Anterior cingulate cortex (tissue), 58 donors: ENCODE measurements around the gene LBHD1.
A peak's percentile ranks its signal among the peaks of the same experiment; 100 is the strongest.
"Not testable (repeated sequence)": the region's sequence is repeated elsewhere in the genome, so short reads cannot be mapped to it uniquely, and the experiment has no call there.

Experiments
- DNase-seq, 58 donors: peaks; one replicate each; lab custom pipeline; 2025; lab: John Stamatoyannopoulos, UW

The LBHD1 gene

DNA sequence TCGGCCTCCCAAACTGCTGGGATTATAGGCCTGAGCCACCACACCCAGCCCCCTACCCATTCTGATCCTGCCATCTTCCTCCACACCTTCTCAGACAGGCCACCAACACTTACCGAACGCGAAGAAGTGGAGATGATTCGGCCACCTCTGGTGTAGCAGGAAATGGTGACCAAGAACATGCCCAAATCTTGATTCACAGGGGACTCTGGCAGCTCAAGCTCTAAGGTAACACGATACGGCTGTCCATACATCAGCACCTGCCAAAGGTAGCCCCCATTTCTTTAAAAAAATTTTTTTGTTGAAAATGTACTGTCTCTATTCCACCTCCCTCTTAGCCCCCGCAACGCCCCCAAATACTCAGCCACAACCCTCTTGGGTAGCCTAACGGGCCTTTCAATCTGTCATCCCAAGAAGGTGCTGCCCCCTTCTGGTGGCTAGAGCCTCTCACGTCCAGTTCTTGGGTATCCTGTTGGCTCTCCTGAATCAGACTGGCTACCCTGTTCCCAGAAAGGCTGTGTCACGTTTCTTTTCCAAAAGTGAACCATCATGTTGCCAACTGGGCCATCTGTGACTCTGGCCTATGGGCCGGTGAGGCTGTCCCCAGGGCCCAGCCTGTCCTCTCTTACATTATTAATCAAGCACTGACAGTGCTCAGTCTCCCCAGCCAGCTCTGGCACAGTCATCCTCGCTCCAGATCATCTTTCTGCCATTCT is 22.5 kb upstream of the LBHD1 start:
- peak in 45 of 58 donors; percentile 11 to 71 (median 40) for DNase-seq

DNA sequence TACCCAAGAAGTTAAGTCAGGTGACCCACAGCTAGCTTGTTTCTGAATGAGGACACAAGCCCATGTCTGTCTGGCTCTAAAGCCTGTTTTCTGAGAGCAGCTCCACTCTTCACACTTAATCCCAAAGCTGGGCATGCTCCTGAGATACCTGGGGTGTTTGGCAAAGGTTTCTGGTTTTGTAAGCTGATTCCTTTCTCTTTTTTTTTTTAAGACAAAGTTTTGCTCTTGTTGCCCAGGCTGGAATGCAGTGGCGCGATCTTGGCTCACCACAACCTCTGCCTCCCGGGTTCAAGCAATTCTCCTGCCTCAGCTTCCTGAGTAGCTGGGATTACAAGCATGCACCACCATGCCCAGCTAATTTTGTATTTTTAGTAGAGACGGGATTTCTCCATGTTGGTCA is 21.6 kb upstream of the LBHD1 start:
- not testable (repeated sequence) for DNase-seq

DNA sequence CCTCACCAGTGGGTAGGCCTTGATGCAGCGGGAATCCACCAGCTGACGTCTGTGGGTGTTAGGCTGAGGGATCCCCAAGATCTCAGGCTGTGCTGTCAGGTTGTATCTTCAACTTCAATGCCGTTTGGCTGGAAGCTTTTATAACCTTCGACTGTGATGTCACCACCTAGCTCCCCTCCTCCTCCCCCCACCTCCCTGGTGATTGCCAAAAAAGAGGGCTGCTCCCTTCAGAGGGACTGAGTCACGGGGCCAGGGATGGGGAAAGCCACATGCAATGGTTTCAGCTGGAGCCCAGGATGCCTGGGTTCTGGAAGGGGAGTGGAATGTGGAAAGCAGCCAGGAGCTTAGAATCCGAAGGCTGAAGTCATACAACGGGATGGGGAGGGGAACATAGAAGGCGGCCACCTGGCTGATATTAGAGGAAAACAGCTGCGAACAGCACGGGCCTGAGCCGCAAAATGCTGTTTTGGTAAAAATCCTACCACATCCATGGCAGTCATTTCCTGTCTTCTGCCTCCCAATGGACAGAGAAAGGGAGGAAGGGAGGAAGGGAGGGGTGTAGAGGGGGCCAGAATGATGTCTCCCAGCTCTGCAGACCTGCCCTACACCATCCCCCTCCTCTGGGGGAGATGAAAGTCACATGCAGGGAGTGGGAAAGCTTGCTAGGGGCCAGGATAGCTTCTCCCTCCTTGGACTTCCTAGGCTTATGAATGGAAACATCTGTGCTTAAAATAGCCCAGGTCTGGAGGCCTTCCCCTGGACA is 17.5 kb upstream of the LBHD1 start, which contains the start of gene LRRN4CL:
LRRN4CL (minus strand) TSS at position 110 of the 763 bp plus-strand sequence. CDS start 1,022 bp downstream, outside the sequence.
- DNase-seq, result peak in 23 of 58 donors; percentile 11 to 79 (median 29)

DNA sequence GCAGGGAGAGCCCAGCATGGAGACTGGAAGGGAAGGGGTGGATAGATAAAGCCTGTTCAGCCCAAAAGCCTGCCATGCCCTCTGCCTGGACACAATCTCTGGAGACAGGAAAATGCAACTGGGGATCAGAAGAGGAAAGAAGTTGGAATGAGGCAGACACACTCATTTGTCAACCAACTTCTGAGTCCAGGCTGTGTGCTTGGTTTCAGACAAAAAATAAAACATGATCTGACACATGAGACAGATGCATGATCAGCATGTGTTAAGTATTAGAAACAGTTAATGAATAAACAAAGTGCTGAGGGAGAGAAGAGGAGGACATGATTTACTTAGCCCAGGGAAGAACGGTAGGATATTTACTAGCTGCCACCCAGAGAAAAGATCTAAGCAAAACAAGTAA is 16.4 kb upstream of the LBHD1 start:
- no peak for DNase-seq

DNA sequence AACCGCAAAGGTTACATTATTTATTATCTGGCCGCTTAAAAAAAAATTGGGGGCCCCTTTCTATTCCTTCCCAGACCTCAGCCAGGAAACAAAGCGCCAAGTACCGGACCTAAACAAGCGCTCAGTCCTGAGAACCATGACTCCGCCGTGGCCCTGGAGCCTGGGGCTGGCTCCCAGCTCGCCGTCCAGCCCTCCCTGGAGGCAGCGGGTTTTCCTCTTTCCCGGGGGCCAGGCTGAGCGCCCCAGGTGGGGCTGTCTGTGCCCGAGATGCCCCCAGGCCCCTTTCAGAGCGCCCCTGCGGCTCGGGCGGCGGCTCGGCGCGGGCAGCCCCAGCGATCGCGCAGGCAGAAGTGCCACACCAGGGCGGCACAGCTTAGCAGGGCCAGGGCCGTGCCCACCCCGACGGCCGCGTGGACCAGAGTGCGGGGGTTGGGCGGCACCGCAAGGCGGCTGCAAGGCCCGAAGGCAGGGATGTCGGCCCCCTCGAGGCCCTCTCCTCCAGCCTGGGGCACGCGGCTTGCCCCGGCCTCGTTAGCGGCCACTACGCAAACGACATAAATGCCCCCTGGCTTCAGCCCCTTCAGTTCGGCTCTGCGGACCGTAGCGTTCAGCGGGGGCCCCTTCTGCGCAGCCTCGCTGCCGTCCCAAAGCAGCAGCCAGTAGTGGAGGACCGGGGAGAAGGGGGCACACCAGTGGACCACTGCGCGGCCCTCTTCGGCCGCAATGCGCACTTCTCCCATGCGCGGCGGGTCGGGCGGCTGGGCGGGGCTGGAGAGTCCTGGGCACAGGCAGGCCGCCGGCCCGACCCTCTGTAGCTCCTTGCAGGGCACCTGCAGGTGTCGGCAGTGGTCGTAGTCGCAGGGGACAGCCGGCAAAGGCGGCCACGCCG is 15.7 kb upstream of the LBHD1 start:
- no peak for DNase-seq

DNA sequence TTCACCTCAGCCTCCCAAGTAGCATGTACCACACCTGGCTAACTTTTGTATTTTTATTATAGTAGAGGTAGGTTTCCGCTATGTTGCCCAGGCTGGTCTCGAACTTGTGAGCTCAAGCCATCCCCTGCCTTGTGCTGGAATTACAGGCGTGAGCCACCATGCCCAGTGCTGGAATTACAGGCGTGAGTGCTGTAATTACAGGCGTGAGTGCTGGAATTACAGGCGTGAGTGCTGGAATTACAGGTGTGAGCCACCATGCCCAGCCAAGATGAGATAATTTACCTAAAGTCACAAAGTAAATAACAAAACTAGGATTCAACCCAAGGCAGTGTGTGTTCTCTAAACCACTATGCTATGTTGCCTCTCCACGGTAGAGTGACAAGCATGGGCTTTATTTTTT is 10.5 kb upstream of the LBHD1 start:
- no peak for DNase-seq

DNA sequence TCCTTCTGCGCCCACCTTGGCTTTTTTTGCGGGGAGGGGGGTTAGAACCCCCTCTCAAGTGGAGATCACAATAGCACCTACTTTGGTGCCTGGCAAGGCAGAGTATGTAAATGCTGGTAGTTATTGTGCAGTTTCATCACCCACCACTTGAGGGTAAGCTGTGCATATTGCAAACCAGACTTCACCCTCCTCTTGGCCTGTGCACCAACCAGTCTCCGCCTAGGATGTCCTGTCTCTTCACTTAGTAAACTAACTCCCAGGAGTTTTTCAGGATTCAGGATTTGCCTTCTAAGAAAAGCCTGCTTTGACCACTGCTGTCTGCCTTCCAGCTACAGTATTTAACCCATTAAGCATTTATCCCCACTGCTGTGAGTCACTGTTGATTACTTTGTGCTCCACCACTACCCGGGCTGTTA is 8.8 kb upstream of the LBHD1 start:
- peak in 3 of 58 donors; percentile 16 to 25 (median 16) for DNase-seq

DNA sequence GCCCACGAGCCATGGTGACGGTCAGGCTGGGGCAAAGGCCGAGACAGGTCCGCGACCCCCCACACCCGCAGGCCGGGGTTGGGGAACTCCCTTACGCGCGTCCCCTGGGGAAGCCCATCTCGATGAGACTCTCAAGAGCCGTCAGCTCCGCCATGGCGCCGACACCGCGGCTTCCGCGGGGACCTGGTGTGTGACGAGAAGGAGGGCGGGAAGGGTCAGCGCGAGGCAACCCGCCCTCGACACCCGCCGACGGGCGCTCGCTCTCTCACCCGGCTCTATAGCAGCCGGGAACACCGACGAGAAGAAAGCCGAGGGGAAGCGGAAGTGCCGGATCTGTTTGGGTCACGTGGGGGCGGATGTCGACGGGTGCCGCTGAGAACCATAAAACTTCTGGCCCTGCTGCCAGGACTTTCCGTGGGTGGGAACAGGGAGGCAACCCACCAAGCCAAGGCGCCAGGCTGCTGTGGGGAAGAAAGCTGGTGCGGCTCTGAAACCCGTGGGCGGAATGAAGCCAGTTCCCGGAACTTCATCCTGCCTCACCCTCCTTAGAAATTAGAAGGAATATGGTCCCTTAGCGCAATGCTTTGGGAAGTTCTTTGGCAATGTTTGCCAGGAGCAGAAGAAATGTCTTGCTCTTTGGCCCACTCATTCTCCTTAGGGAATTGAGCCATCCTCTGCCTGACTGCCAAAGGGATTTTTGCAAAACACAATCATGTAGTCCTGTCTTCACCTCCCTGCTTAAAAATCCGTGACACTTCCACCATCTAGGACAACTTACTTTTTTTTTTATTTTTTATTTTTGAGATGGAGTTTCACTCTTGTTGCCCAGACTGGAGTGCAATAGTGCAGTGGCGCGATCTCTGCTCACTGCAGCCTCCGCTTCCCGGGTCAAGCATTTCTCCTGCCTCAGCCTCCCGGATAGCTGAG is 7.0 kb upstream of the LBHD1 start, which contains the start of gene UBXN1:
UBXN1 (minus strand) TSS at position 304 of the 927 bp plus-strand sequence; CDS start at position 154, 150 bp downstream.
- peak; percentile 28 to 92 (median 83) for DNase-seq

DNA sequence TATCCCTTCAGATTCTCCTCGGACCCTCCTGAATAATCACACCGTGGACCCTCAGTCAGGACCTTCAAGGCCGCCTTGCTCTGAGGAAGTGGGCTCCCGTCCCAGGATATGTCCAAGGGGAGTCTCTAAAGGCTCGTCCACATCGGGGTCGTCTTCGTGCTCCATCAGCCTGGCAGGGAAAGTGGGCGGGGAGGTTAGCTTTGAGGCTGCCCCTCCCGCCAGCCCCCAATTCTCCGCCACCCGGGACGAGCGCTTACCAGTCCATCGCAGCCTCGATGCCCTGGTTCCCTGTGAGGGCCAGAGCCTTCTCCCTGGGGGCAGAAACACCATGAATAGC is 6.3 kb upstream of the LBHD1 start:
- no peak for DNase-seq

DNA sequence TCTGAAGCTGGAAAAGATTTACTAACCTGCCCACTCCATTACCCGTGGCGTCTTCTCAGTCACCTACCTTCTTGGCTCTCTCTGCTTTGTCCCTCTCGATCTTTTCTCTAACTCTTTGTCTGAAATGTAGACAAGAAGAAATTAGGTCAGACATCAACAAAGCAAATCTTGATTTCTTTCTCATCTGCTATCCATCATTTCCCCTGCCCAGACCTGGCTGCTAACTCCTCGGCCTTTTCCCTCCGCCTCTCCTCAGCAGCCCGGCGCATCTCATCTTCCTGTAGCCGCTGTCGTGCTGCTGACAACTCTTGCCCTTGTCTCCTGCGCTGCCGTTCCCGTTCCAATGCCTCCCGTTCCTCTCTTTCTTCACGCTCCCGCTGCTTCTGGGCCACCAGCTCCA is 5.6 kb upstream of the LBHD1 start:
- DNase-seq, result no peak

DNA sequence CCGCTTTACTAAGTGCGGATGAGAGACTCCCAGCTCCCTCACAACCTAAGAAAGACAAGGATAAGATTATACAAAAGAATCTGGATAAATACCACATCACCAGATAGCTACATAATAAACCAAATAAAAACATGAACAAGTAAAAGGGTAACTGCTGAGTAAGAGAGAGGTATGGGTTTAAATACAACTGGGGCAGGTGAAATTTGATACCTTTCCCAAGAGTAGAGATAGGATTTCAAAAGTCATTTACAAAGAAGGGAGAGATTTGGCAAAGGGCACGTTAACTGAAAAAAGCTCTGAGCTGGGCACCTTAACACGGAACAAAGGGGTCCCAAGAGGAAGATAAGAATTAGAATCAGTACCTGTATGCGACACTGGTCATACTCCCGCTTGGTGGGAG is 5.1 kb upstream of the LBHD1 start:
- DNase-seq, result no peak

DNA sequence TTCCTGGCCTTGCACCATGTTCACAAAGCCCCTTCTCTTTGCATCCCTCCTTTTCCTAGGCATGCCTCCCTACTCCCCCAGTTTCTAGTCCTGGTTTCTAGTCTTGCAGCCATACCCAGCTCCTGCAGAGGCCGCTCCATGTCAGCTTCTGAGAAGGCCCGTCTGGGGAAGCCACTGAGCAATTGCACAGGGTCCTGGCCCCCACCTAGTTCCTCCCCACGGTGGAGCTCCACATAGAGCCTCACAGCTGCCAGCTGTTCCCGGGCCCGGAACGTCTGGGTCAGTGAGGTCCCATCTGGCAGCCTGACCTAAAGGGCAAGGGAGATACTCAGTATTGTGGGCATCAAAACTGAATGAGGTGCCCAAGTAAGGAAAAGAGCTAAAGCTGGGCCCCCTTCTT is 4.6 kb upstream of the LBHD1 start:
- no peak for DNase-seq

DNA sequence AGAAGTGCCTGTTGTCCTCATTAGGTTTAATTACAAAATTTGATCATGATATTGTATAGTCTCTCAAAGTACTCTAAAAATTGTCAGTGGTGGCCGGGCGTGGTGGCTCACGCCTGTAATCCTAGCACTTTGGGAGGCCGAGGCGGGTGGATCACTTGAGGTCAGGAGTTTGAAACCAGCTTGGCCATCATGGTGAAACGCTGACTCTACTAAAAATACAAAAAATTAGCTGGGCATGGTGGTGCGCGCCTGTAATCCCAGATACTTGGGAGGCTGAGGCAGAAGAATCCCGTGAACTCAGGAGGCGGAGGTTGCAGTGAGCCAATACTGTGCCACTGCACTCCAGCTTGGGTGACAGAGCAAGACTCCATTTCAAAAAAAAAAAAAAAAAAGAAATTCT is 3.3 kb upstream of the LBHD1 start:
- not testable (repeated sequence) for DNase-seq

DNA sequence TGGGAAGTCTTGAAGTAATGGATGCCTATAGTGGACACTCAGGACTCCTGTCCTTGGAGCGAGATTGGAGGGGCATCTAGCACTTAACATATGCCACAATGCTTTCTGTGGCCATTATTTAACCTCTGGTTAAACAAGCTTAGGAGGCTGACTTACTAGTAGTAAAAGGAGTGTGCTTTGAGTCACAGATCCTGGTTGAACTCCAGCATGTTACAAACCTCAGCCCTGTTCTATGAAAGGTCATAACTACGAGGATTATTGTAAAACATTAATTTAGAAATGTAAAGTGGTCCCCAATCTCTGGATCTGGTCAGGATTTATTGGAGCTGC is 1.1 kb upstream of the LBHD1 start:
- no peak for DNase-seq

DNA sequence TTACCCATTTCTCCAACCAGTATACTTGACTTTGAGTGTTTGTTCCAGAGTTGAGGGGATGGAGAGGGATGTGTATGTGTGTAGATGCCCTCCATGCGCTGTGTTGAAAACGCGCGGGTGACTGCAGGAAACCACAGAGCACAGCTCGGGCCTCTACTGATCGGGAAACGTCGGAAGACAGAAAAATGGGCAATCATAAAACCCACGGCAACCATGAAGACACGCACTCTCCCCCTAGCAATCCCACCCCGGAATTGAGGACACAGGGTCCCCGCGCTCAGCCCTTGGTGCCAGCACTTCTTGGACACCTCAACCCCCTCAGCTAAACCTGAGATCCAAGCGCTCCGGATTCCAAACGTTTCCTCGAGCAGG is 845 bp downstream of the LBHD1 start:
- DNase-seq, result no peak

DNA sequence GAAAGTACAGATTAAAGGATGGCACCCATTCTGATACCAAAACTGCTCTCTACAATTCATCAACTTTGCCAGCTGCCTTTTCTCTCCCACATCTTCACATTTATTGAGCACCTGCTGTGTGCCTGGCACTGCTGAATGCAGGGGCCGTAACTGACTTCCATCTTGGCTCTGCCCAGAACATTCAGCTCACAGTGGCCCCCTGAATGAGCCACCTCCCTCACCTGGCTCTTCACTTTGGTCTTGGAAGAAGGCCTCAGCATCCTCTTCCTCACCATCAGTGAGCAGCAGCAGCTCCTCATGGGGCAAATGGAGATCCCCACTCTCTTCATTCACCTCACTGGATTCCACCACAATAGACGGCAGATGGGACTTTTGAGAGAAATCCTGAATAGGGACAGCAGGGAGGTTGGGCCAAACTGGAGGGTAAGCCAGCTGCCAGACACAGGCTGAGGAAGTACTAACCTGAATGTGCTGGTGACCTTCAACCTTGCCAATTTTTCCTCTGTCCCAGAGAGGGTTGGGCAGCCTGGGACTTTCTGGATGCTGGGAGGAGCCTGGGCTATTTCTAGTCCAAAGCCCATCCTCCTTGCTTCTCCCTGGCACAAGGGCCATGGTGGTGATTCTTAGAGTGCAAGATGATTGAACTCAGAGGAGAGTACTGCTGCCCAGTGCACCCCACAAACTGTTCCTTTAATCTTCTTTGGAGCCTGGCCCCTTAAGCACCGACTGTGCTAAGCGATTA is 2.5 kb downstream of the LBHD1 start:
- no peak for DNase-seq

DNA sequence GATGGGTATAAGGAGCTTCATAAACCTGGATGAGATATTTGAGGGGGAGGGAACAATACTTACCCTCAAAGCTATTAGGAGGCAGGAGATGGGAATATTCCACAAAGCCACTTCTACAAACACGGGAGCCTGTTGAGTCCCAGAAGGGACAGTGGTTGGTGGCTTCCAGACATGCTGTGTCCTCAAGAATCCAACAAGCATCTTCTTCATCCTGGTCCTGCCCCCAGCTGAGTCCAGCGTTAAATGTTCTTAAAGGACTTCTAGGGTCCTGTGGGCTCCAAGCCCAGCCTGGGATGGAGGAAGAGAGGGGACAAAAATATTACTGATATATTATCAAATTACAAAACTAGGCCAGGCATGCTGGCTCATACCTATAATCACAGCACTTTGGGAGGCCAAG is 4.6 kb downstream of the LBHD1 start:
- no peak for DNase-seq

DNA sequence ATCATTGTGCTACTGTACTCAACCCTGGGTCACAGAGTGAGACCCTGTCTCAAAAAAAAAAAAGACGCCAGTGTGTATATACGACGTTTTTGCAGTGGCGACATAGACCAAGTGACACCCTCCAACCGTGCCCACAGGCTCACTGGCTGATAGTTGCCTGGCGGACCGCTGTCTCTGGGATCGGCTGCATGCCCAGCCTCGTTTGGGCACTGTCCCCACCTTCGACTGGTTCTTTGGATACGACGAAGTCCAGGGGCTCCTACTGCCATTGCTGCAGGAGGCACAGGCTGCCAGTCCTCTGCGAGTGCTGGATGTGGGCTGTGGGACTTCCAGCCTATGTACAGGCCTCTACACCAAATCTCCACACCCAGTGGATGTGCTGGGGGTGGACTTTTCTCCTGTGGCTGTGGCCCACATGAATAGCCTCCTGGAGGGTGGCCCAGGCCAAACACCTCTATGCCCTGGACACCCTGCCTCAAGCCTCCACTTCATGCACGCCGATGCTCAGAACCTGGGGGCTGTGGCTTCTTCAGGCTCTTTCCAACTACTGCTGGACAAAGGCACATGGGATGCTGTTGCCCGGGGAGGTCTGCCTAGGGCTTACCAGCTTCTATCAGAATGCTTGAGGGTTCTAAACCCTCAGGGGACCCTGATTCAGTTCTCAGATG is 5.7 kb downstream of the LBHD1 start:
- peak in 1 of 58 donors; percentile 16 for DNase-seq
